ENCODE data around the gene NINL. TPM values are rescaled to one million over a fixed set of nuclear protein-coding genes. Genes with fewer than 3 reads are reported as not detected.

NINL gene
- total RNA-seq, 4 donors from 2014 or later = 0.24 to 6.1 (median 0.88) TPM

- Histone ChIP-seq H3K9me3 (no peaks in the 10 kb centered on the region), H3K36me3 (no peaks in the 10 kb centered on the region), H3K27me3 (no peaks in the 10 kb centered on the region), H3K4me1 (no peaks in the 10 kb centered on the region), H3K4me3 (no peak overlapping the region), H3K27ac (no peak overlapping the region)
- no peak for ATAC-seq
- TF ChIP-seq POLR2A (IDR thresholded peaks at IDR 0.05) = no peak
- TF ChIP-seq, protein P1, sequence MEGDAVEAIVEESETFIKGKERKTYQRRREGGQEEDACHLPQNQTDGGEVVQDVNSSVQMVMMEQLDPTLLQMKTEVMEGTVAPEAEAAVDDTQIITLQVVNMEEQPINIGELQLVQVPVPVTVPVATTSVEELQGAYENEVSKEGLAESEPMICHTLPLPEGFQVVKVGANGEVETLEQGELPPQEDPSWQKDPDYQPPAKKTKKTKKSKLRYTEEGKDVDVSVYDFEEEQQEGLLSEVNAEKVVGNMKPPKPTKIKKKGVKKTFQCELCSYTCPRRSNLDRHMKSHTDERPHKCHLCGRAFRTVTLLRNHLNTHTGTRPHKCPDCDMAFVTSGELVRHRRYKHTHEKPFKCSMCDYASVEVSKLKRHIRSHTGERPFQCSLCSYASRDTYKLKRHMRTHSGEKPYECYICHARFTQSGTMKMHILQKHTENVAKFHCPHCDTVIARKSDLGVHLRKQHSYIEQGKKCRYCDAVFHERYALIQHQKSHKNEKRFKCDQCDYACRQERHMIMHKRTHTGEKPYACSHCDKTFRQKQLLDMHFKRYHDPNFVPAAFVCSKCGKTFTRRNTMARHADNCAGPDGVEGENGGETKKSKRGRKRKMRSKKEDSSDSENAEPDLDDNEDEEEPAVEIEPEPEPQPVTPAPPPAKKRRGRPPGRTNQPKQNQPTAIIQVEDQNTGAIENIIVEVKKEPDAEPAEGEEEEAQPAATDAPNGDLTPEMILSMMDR (IDR thresholded peaks at IDR 0.05 in 4 of 5, conservative IDR thresholded peaks at IDR 0.05 in 1 of 5) = no peak
- in situ Hi-C loops (cut with MboI; ENCODE audit: low sequenced_read_pairs in 4 of 4) = no loop called here
- DNase-seq = no peak
- intact Hi-C loops (cut with DNase I; ENCODE audit: low total_unique reads) = no loop called here
These were observed 96.0 kb downstream of the NINL start for GRCh38 chr20:25489221-25489871.

DNA sequence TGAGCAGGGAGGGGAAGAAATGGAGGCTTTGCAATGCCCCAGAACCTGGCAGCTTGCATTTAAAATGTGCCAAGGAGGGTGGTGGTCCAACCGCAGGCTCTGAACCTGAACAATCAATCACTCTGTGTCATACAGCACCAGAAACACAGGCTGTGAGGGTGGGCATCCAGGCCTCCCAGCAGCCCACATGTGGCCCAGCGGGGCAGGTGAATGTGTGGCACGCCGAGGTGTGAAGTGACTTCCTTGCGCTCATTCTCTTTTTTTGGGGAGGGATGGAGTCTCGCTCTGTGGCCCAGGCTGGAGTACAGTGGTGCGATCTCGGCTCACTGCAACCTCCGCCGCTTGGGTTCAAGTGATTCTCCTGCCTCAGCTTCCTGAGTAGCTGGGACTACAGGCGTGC is 97.4 kb downstream of the NINL start:
- H3K4me1 ChIP-seq = no peaks in the 10 kb centered on the region
- TF ChIP-seq POLR2A (IDR thresholded peaks at IDR 0.05) = no peak
- TF ChIP-seq, protein P1 (IDR thresholded peaks at IDR 0.05 in 4 of 5, conservative IDR thresholded peaks at IDR 0.05 in 1 of 5) = no peak
- in situ Hi-C loops (cut with MboI; ENCODE audit: low sequenced_read_pairs in 4 of 4) = no loop called here

GRCh38 chr20:25487306-25487705 is 98.0 kb downstream of the NINL start:
- TF ChIP-seq, protein P1 (IDR thresholded peaks at IDR 0.05 in 4 of 5, conservative IDR thresholded peaks at IDR 0.05 in 1 of 5) = no peak
- TF ChIP-seq POLR2A (IDR thresholded peaks at IDR 0.05) = no peak
- H3K36me3 ChIP-seq = no peaks in the 10 kb centered on the region

More for the DNA sequence above, 97.4 kb downstream of the NINL start:
- intact Hi-C loops (cut with DNase I; ENCODE audit: low total_unique reads) = no loop called here
- no peak for DNase-seq
- Histone ChIP-seq H3K36me3 (no peaks in the 10 kb centered on the region), H3K4me3 (no peak overlapping the region), H3K9me3 (no peaks in the 10 kb centered on the region), H3K27ac (no peak overlapping the region), H3K27me3 (no peaks in the 10 kb centered on the region)
- ATAC-seq = no peak

DNA sequence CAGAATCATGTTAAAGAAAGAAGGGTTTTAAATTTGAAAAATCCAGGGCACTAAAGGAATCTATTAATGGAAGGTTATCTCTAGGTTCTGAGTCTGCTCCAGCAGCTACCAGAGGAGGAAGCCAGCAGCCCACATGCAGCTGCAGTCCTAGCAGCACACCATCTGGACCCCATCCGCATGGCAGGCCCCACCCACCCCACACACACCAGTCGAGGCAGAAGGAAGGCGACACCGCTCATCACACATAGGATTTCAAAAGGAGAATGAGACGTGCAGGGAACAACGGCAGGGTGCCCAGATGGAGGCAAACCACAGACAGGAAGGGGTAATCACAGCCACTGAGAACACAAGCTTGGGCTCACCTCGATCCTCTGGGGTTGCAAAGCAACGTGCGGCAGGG is 99.0 kb downstream of the NINL start:
- intact Hi-C loops (cut with DNase I; ENCODE audit: low total_unique reads) = no loop called here
- Histone ChIP-seq H3K9me3 (no peaks in the 10 kb centered on the region), H3K36me3 (no peaks in the 10 kb centered on the region), H3K27ac (no peak overlapping the region), H3K27me3 (no peaks in the 10 kb centered on the region), H3K4me3 (no peak overlapping the region), H3K4me1 (no peaks in the 10 kb centered on the region)
- TF ChIP-seq POLR2A (IDR thresholded peaks at IDR 0.05) = no peak
- TF ChIP-seq, protein P1 (IDR thresholded peaks at IDR 0.05 in 4 of 5, conservative IDR thresholded peaks at IDR 0.05 in 1 of 5) = no peak
- ATAC-seq (no peak), DNase-seq (no peak)
- in situ Hi-C loops (cut with MboI; ENCODE audit: low sequenced_read_pairs in 4 of 4) = no loop called here

More at GRCh38 chr20:25487306-25487705, 98.0 kb downstream of the NINL start:
- intact Hi-C loops (cut with DNase I; ENCODE audit: low total_unique reads) = no loop called here
- no peak for DNase-seq
- no peak for ATAC-seq
- no peak overlapping the region for H3K27ac ChIP-seq
- no peaks in the 10 kb centered on the region for H3K27me3 ChIP-seq
- no peaks in the 10 kb centered on the region for H3K9me3 ChIP-seq
- no peaks in the 10 kb centered on the region for H3K4me1 ChIP-seq
- H3K4me3 ChIP-seq = no peak overlapping the region
- in situ Hi-C loops (cut with MboI; ENCODE audit: low sequenced_read_pairs in 4 of 4) = no loop called here

DNA sequence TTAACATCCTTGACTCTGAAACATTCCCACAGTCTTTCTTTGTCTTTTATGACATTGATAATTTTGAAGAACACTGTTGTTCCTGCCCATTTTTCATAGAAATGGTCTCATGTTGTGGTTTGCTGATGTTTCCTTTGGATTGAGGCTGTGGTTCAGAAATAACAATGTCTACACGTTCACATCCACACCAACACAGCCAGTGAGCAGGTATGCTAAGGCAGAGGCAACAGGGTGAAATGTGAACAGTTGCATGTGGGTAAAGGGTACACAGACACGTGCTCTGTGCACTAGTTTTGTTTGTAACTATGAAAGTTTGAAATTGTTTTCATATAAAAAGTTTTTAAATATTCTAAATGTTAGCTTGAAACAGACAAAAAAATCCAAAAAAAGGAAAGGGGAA is 99.5 kb downstream of the NINL start:
- Histone ChIP-seq H3K27ac (no peak overlapping the region), H3K4me1 (no peaks in the 10 kb centered on the region), H3K36me3 (no peaks in the 10 kb centered on the region), H3K9me3 (no peaks in the 10 kb centered on the region), H3K4me3 (no peak overlapping the region), H3K27me3 (no peaks in the 10 kb centered on the region)
- TF ChIP-seq POLR2A (IDR thresholded peaks at IDR 0.05) = no peak
- TF ChIP-seq, protein P1 (IDR thresholded peaks at IDR 0.05 in 4 of 5, conservative IDR thresholded peaks at IDR 0.05 in 1 of 5) = no peak
- in situ Hi-C loops (cut with MboI; ENCODE audit: low sequenced_read_pairs in 4 of 4) (no loop called here), intact Hi-C loops (cut with DNase I; ENCODE audit: low total_unique reads) (no loop called here)
- DNase-seq (no peak), ATAC-seq (no peak)

All from gastrocnemius medialis (tissue), 4 donors.